ENCODE data around the gene PCDHA1.
"Not testable (repeated sequence)": the region's sequence is repeated elsewhere in the genome, so short reads cannot be mapped to it uniquely, and the experiment has no call there.

PCDHA1 gene

GRCh38 chr5:140855772-140856674 is 70.1 kb downstream of the PCDHA1 start, which contains the start of gene PCDHA10:
TSS of gene PCDHA10 (plus strand) at chr5:140855897. CDS start at chr5:140856049, 152 bp downstream.
- no peak for FAIRE-seq

DNA sequence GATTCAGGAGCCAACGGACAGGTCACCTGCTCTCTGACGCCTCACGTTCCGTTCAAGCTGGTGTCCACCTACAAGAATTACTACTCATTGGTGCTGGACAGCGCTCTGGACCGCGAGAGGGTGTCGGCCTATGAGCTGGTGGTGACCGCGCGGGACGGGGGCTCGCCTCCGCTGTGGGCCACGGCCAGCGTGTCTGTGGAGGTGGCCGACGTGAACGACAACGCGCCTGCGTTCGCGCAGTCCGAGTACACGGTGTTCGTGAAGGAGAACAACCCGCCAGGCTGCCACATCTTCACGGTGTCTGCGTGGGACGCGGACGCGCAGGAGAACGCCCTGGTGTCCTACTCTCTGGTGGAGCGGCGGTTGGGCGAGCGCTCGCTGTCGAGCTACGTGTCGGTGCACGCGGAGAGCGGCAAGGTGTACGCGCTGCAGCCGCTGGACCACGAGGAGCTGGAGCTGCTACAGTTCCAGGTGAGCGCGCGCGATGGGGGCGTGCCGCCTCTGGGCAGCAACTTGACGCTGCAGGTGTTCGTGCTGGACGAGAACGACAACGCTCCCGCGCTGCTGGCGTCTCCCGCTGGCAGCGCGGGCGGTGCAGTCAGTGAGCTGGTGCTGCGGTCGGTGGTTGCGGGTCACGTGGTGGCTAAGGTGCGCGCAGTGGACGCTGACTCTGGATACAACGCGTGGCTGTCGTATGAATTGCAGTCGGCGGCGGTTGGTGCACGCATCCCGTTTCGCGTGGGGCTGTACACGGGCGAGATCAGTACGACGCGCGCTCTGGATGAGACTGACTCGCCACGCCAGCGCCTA is 71.4 kb downstream of the PCDHA1 start:
- FAIRE-seq = no peak

- no peak for FAIRE-seq
Observed at GRCh38 chr5:140857987-140858240, 72.0 kb downstream of the PCDHA1 start.

- FAIRE-seq = no peak
Observed at GRCh38 chr5:140862441-140863295, 76.7 kb downstream of the PCDHA1 start.

GRCh38 chr5:140868721-140869554 is 83.0 kb downstream of the PCDHA1 start, which contains the start of gene PCDHA11:
TSS of gene PCDHA11 (plus strand) at chr5:140868957. CDS start at chr5:140869104, 147 bp downstream.
- FAIRE-seq = no peak

GRCh38 chr5:140869555-140869886 is 83.6 kb downstream of the PCDHA1 start:
- FAIRE-seq = no peak

- FAIRE-seq = no peak
Observed at GRCh38 chr5:140870221-140871201, 84.6 kb downstream of the PCDHA1 start.

- no peak for FAIRE-seq
Observed at GRCh38 chr5:140875085-140876065, 89.4 kb downstream of the PCDHA1 start, which contains the start of gene PCDHA12. TSS of gene PCDHA12 (plus strand) at chr5:140875308. CDS start at chr5:140875473, 165 bp downstream.

DNA sequence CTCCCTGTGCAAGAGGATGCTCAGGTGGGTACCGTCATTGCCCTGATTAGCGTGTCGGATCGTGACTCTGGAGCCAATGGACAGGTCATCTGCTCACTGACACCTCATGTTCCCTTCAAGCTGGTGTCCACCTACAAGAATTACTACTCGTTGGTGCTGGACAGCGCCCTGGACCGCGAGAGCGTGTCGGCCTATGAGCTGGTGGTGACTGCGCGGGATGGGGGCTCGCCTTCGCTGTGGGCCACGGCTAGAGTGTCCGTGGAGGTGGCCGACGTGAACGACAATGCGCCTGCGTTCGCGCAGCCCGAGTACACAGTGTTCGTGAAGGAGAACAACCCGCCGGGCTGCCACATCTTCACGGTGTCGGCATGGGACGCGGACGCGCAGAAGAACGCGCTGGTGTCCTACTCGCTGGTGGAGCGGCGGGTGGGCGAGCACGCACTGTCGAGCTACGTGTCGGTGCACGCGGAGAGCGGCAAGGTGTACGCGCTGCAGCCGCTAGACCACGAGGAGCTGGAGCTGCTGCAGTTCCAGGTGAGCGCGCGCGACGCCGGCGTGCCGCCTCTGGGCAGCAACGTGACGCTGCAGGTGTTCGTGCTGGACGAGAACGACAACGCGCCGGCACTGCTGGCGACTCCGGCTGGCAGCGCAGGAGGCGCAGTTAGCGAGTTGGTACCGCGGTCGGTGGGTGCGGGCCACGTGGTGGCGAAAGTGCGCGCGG is 90.8 kb downstream of the PCDHA1 start:
- not testable (repeated sequence) for FAIRE-seq

- FAIRE-seq = no peak
Observed at GRCh38 chr5:140877262-140877581, 91.3 kb downstream of the PCDHA1 start.

DNA sequence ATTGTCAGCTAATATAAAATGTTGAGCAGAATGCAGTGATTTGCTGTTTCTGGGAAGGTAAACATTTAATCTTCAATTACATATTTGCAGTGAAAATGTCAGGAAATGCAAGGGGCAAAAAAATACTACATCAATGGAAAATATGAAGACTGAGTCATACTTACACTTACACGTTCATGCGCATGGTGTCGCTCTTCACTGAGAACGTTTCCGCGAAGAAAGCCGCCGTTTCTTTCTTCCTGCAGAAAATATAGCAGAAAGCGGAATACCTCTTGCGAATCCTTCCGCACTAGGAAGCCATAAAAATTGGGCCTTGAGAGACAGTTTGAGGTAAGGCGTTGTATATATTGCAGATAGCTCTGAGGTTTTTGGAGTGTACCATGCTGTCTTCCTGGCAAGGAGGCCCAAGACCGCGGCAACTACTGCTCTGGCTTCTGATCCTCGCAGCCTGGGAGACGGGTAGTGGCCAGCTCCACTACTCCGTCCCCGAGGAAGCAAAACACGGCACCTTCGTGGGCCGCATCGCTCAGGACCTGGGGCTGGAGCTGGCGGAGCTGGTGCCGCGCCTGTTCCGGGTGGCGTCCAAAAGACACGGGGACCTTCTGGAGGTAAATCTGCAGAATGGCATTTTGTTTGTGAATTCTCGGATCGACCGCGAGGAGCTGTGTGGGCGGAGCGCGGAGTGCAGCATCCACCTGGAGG is 96.1 kb downstream of the PCDHA1 start, which contains the start of gene PCDHA13:
TSS of gene PCDHA13 (plus strand) at position 236 of the 702 bp plus-strand sequence. CDS start at position 381, 145 bp downstream.
- no peak for FAIRE-seq

GRCh38 chr5:140882591-140882899 is 96.6 kb downstream of the PCDHA1 start:
- no peak for FAIRE-seq

- FAIRE-seq = no peak
Observed at GRCh38 chr5:140883373-140883772, 97.4 kb downstream of the PCDHA1 start.

DNA sequence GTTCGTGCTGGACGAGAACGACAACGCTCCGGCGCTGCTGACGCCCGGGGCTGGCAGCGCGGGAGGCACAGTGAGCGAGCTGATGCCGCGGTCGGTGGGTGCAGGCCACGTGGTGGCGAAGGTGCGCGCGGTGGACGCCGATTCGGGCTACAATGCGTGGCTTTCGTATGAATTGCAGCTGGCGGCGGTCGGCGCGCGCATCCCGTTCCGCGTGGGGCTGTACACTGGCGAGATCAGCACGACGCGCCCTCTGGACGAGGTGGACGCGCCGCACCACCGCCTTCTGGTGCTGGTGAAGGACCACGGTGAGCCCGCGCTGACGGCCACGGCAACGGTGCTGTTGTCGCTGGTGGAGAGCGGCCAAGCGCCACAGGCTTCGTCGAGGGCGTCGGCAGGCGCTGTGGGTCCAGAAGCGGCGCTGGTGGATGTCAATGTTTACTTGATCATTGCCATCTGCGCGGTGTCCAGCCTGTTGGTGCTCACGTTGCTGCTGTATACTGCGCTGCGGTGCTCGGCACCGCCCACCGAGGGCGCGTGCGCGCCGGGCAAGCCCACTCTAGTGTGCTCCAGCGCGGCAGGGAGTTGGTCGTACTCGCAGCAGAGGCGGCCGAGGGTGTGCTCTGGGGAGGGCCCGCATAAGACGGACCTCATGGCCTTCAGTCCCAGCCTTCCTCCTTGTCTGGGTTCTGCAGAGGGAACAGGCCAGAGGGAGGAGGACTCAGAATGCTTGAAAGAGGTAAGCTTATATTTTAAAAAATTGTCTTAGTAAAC is 98.2 kb downstream of the PCDHA1 start:
- FAIRE-seq = no peak

DNA sequence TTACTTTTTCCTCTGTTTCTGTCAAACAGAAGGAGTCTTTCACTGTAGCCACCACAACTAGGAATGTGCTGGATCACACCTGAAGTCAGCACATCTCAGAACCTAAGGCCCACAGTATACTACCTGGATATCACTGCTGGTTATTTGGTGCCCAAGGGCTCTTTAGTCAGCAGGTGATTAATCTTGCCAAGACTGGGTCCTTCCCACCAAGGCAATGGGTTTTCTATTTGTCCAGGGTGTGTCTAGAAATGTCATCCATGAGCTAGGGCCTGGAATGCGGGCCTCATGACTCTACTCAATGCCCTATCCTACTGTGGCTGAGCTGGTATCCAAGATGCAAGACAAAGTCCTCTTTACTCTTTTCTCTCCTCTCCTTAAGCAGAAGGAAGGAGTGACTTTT is 130.4 kb downstream of the PCDHA1 start:
- no peak for FAIRE-seq

DNA sequence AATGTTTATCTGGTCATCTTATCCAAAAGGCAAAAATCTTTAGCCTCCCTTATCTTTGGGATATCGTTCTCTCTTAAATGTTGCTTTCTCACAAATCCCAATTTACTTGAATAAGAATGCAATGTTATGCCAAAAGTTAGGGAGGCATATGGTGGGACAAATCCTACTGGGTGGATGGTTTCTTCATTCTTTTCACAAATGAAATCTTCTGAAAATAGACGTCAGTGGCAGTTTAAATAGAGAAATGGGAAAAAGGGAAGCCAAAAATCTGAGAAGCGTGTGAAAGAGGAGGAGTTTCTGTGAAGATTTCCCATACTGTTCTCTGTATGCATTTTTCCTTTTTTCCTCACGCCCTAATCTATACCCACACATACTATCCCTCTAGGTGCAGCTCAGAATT is 137.7 kb downstream of the PCDHA1 start:
- no peak for FAIRE-seq

GRCh38 chr5:140925806-140926442 is 140.0 kb downstream of the PCDHA1 start, which contains the start of gene PCDHAC1:
TSS of gene PCDHAC1 (plus strand) at chr5:140926299. CDS start at chr5:140926893, 594 bp downstream.
- no peak for FAIRE-seq

All from endometrium (tissue), 2 donors.